NCI-H2196 treated with DMSO at 0.1 percent for 48 hours (cell line): ENCODE results near the gene TDRD10.
A peak's percentile ranks its signal among the peaks of the same experiment; 100 is the strongest.
"Not testable (repeated sequence)": the region's sequence is repeated elsewhere in the genome, so short reads cannot be mapped to it uniquely, and the experiment has no call there.

ENCODE experiments used
- DNase-seq: peaks from one replicate; lab custom pipeline; 2025; ENCODE audit not compliant: unreplicated experiment; lab: John Stamatoyannopoulos, UW

The TDRD10 gene

GRCh38 chr1:154512760-154513159 is 10.7 kb downstream of the TDRD10 start:
- DNase-seq, result no peak

GRCh38 chr1:154514066-154514553 is 12.1 kb downstream of the TDRD10 start:
- DNase-seq, result no peak

- no peak for DNase-seq
These were observed 15.6 kb downstream of the TDRD10 start for GRCh38 chr1:154517661-154518060.

- DNase-seq, result no peak
These were observed 17.6 kb downstream of the TDRD10 start for GRCh38 chr1:154519591-154519991.

- DNase-seq, result no peak
These were observed 18.3 kb downstream of the TDRD10 start for GRCh38 chr1:154520333-154520732.

GRCh38 chr1:154521695-154522094 is 19.7 kb downstream of the TDRD10 start:
- no peak for DNase-seq

GRCh38 chr1:154524881-154525280 is 22.9 kb downstream of the TDRD10 start:
- no peak for DNase-seq

GRCh38 chr1:154527192-154527591 is 25.2 kb downstream of the TDRD10 start:
- DNase-seq, result peak; percentile 12

- DNase-seq, result no peak
These were observed 27.3 kb downstream of the TDRD10 start for GRCh38 chr1:154529308-154529707.

GRCh38 chr1:154531950-154532349 is 29.9 kb downstream of the TDRD10 start:
- not testable (repeated sequence) for DNase-seq

- no peak for DNase-seq
These were observed 32.2 kb downstream of the TDRD10 start for GRCh38 chr1:154533952-154534844.

- DNase-seq, result no peak
These were observed 34.6 kb downstream of the TDRD10 start for GRCh38 chr1:154536570-154536969.

GRCh38 chr1:154539486-154540483 is 37.8 kb downstream of the TDRD10 start:
- DNase-seq, result no peak

GRCh38 chr1:154541231-154541630 is 39.2 kb downstream of the TDRD10 start:
- DNase-seq, result no peak

- peak; percentile 58 for DNase-seq
These were observed 44.4 kb downstream of the TDRD10 start for GRCh38 chr1:154546264-154547063.

- DNase-seq, result no peak
These were observed 45.2 kb downstream of the TDRD10 start for GRCh38 chr1:154547105-154547732.

- no peak for DNase-seq
These were observed 46.0 kb downstream of the TDRD10 start for GRCh38 chr1:154548028-154548427.

GRCh38 chr1:154549202-154549770 is 47.3 kb downstream of the TDRD10 start:
- no peak for DNase-seq

GRCh38 chr1:154550070-154550469 is 48.1 kb downstream of the TDRD10 start:
- DNase-seq, result no peak

GRCh38 chr1:154550657-154551056 is 48.6 kb downstream of the TDRD10 start:
- DNase-seq, result no peak
